SK-N-MC (cell line): ENCODE measurements around the gene CD96.

ENCODE experiments used
- DNase-seq: peaks from one replicate; pipeline ENCODE4 v3.0.0-alpha.2; 2011; ENCODE audit warnings: low read depth, low spot score
- H3K27ac ChIP-seq: fragments of 200-600 bp; sonication (generic); 2 replicates; pipeline ENCODE4 v1.5.1; 2016; ENCODE audit warnings: mixed run types
- H3K36me3 ChIP-seq: fragments of 200-600 bp; sonication (generic); 2 replicates; pipeline ENCODE4 v1.6.1; 2017; ENCODE audit warnings: antibody characterized with exemption, low read length, mixed read lengths; ENCODE audit not compliant: insufficient read depth
- H3K4me3 ChIP-seq: fragments of 200-600 bp; sonication (generic); 2 replicates; pipeline ENCODE4 v1.5.1; 2016
- H3K9ac ChIP-seq: fragments of 200-600 bp; sonication (generic); 2 replicates; pipeline ENCODE4 v1.8.0; 2017; ENCODE audit warnings: mixed run types, mixed read lengths; ENCODE audit not compliant: insufficient read length
- H3K9me3 ChIP-seq: fragments of 200-600 bp; sonication (generic); 2 replicates; pipeline ENCODE4 v1.6.1; 2017; ENCODE audit warnings: low read depth, mild to moderate bottlenecking, antibody characterized with exemption, low read length, moderate library complexity, mixed read lengths
- EZH2 ChIP-seq: fragments of 200-600 bp; sonication (generic); IDR thresholded peaks from one replicate; pipeline ENCODE4 v1.6.1; 2017; ENCODE audit warnings: antibody characterized with exemption
- FOXP2 ChIP-seq: optimal IDR thresholded peaks from 2 replicates; pipeline ENCODE3; 2011; ENCODE audit warnings: mild to moderate bottlenecking, moderate library complexity; ENCODE audit not compliant: insufficient read depth; ENCODE audit errors: extremely low read length, control extremely low read depth
- POLR2AphosphoS5 ChIP-seq: IDR thresholded peaks from 2 replicates; pipeline ENCODE4 v1.6.1; 2012; ENCODE audit warnings: mild to moderate bottlenecking, low read depth, low read length, borderline replicate concordance

CD96 gene

DNA sequence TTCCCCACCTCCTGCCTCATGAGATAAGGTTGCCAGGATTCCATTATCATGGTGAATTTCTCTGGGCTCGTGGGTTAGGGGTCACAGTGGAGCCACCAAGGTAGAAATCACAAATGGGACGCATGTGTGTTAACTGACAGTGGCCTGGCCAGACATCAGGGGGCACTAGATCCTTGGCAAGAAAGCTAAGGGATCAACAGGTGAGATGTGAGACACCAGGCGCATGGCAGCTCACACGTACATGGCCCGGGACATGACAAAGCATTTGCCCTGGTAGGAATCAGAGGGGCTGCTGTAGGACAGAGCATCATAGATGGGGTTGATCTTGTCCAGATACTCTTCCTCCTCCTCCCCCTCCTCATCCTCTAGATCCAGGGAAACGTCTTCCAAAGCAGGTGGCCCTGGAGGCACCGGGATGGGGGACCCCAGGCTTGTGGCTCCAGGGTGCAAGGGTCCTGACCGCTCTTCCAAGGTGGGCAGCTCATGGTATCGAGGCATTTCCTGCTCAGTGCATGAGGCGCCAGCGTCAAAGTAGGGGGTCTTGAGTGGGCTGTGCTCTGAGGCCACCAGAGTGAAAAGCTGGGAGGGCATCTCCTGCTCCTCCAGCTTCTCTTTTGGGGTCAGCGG is 28.5 kb downstream of the CD96 start:
- Histone ChIP-seq H3K36me3 (no peaks in the 10 kb centered on the region), H3K9ac (no peak overlapping the region), H3K4me3 (no peak overlapping the region), H3K27ac (no peak overlapping the region), H3K9me3 (no peaks in the 10 kb centered on the region)
- DNase-seq: no peak
- no peak for TF ChIP-seq EZH2
- TF ChIP-seq POLR2AphosphoS5: no peak
- TF ChIP-seq FOXP2: no peak

DNA sequence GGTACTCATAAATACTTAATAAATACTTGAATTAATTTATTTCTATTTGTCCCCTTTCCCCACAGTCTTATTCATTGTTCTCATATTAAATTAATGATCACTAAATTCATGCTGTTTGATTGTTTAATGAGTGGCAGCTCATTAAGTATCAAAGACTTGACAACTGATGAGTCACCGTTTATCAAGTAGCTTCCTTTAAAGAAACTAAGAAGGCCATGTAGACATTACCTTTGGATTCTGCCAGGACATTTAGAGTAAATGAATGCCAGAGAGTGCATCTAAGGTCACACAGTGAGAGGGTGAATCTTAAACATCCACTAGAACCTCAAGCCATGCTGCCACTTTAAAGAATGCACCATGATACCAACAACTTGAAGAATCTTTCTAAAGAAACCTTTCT is 29.3 kb downstream of the CD96 start:
- DNase-seq: no peak
- Histone ChIP-seq H3K9me3 (no peaks in the 10 kb centered on the region), H3K4me3 (no peak overlapping the region), H3K36me3 (no peaks in the 10 kb centered on the region), H3K27ac (no peak overlapping the region), H3K9ac (no peak overlapping the region)
- TF ChIP-seq EZH2 (no peak), FOXP2 (no peak), POLR2AphosphoS5 (no peak)

DNA sequence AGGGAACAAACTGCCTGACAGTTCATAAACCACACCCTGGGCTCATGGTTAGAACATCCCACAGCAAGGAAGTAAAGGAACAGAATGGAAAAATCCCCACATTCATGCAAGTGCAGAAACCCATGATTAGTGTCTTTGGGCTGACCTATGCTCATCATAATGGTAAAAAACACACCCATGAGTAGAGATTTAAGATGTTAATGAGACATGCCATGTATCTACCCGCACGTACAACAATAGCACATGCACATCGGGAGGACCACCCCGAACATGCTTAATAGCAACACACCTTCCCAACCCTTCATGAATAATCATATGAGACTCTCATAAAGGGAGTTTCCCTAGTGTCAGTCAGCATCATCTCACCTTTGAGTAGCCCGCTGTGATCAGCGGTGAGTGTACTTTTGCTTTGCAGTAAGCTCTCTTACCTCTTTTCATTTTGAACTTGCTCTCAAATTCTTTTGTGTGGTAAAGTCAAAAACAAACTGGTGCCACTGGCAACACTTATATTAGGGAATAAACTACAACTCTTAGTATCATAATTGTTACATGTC is 30.0 kb downstream of the CD96 start:
- no peaks in the 10 kb centered on the region for H3K9me3 ChIP-seq
- H3K36me3 ChIP-seq: no peaks in the 10 kb centered on the region
- no peak for DNase-seq
- no peak overlapping the region for H3K27ac ChIP-seq
- H3K9ac ChIP-seq: no peak overlapping the region
- TF ChIP-seq EZH2 (no peak), FOXP2 (no peak), POLR2AphosphoS5 (no peak)
- no peak overlapping the region for H3K4me3 ChIP-seq

DNA sequence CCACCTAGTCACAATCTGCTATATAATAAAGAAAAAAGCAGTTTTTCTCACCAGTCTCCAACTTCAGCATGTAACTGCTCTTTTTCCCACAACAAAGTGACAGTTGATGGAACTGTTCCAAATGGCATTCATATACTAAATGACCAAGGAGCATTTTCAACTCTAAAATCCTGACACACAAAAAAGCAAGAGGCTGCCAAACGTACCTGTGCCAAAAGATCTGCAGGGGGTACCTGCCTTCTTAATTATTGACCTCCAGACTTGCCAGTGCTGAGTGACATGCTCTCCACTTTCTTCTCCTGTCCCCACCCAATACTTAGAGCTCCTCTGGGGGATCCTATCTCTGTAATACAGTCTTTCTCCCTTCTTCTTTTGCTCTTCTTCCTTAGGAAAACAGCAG is 35.1 kb downstream of the CD96 start:
- H3K27ac ChIP-seq: no peak overlapping the region
- H3K9ac ChIP-seq: no peak overlapping the region
- H3K9me3 ChIP-seq: no peaks in the 10 kb centered on the region
- no peak for TF ChIP-seq EZH2
- no peak for TF ChIP-seq FOXP2
- TF ChIP-seq POLR2AphosphoS5: no peak
- H3K36me3 ChIP-seq: no peaks in the 10 kb centered on the region
- no peak overlapping the region for H3K4me3 ChIP-seq
- no peak for DNase-seq

DNA sequence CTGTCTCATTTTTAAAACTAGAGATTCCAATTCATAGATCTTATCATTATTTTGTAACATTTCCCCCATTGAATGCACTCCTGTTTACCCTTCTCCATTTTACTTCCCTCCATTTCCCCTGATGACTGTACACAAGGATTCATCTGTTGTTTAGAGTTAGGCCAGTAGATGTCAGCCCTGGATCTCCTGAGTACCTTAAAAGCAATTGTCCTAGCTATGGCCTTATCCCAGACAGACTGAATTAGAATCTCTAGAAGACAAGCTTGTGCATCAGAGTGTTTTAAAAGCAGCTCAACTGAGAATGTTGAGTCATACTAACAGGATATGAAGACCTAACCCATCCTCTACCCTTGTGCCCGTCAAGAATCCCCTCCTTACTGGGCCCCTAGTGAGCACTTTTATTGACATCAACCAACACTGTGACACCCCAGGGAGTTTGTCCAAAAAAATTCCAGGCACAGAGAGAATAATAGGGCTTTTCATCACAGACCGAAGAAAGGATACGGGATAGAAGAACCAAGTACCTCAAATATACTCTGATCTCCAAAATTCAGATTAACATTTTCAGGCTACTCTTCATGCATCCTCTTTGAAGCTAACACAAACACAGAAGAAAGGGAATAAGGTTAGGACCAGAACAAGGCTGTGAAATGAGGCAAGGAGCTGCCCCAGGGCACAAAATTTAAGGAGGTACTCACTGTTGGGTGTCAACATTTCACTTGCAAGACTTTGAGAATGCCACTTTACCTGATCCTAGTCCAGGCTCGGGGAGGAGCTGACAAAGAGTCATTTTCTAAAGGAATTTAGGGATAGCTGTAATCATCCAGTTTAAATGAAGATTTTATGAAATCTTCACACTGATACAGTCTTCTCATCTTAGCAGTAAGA is 36.0 kb downstream of the CD96 start:
- H3K4me3 ChIP-seq: no peak overlapping the region
- TF ChIP-seq EZH2: no peak
- TF ChIP-seq FOXP2: no peak
- TF ChIP-seq POLR2AphosphoS5: no peak
- no peak overlapping the region for H3K27ac ChIP-seq
- DNase-seq: no peak
- H3K9me3 ChIP-seq: no peaks in the 10 kb centered on the region
- H3K36me3 ChIP-seq: no peaks in the 10 kb centered on the region
- H3K9ac ChIP-seq: no peak overlapping the region

DNA sequence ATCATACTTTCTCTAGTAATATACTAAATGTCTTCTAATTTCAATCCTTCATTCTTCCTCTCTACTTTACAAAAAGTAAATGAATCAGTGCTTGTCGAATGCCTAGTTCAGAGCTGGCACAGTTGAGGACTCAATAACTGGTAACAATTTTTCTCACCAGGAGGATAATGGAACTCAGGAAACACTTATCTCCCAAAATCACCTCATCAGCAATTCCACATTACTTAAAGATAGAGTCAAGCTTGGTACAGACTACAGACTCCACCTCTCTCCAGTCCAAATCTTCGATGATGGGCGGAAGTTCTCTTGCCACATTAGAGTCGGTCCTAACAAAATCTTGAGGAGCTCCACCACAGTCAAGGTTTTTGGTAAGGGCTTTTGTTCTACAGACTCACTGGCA is 36.9 kb downstream of the CD96 start:
- Histone ChIP-seq H3K27ac (no peak overlapping the region), H3K9me3 (no peaks in the 10 kb centered on the region), H3K4me3 (no peak overlapping the region), H3K36me3 (no peaks in the 10 kb centered on the region), H3K9ac (no peak overlapping the region)
- DNase-seq: no peak
- TF ChIP-seq POLR2AphosphoS5 (no peak), EZH2 (no peak), FOXP2 (no peak)

DNA sequence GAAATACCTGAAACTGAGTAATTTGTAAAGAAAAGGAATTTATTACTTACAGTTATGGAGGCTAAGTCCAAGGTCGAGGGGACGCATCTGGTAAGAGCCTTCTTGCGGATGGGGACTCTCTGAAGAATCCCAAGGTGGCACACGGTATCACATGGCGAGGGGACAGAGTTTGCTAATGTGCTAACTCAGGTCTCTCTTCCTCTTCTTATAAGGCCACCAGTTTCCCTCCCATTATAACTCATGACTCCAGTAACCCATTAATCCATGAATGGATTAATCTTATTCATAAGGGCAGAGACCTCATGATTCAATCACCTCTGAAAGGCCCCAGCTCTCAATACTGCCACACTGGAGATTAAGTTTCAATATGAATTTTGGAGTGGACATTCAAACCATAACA is 37.5 kb downstream of the CD96 start:
- Histone ChIP-seq H3K9ac (no peak overlapping the region), H3K36me3 (no peaks in the 10 kb centered on the region), H3K9me3 (no peaks in the 10 kb centered on the region), H3K4me3 (no peak overlapping the region), H3K27ac (no peak overlapping the region)
- TF ChIP-seq FOXP2 (no peak), POLR2AphosphoS5 (no peak), EZH2 (no peak)
- DNase-seq: no peak

DNA sequence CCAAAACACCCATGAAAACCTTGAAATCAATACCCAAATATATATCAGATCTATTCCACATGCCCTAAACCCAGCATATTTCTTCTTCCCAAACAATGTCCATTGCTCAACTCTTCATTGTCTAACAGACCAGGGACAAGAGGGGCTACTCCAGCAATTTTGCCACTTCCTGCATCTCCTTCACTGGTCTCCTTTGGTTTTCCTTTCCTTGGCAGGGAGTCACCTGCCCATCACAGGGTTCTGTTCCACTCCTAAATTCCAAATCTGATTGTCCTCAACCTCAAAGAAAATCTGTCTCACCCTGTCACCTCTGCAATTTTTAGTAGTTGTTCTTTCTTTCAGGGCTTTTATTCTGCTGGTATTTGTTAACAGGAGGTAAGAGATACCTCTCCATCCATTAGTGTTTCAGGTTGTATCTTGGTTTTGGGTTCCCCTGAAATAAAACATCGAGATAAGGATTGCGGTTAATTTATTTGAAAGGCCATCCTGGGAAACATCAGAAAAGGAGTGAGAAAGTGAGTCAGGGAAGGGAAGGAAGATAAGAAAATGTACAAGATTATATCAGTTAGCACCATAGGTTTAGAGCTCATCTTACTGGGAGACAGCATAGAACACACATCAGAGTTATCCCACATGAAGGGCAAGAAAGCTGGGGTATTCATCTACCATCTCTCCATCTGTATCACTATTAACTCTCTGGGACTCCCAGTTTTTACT is 39.6 kb downstream of the CD96 start:
- no peak for DNase-seq
- no peak for TF ChIP-seq EZH2
- TF ChIP-seq FOXP2: no peak
- TF ChIP-seq POLR2AphosphoS5: no peak
- no peak overlapping the region for H3K27ac ChIP-seq

More for the DNA sequence above, 39.6 kb downstream of the CD96 start:
- no peak overlapping the region for H3K4me3 ChIP-seq
- H3K9ac ChIP-seq: no peak overlapping the region
- no peaks in the 10 kb centered on the region for H3K36me3 ChIP-seq
- no peaks in the 10 kb centered on the region for H3K9me3 ChIP-seq
